Transverse colon (tissue), 4 donors: ENCODE results near the gene ZNF221. TPM values are rescaled to one million over a fixed set of nuclear protein-coding genes. Genes with fewer than 3 reads are reported as not detected.
A peak's percentile ranks its signal among the peaks of the same experiment; 100 is the strongest.

ENCODE experiments used
- DNase-seq: peaks from one replicate; pipeline ENCODE4 v3.0.0-alpha.2; 2019
- H3K27ac ChIP-seq, 4 donors: fragments of 200-600 bp; sonication (generic); 2 replicates each; pipeline ENCODE4 v1.5.1; 2016 to 2018; ENCODE audit warnings: inconsistent platforms in 4 of 4
- H3K27me3 ChIP-seq: fragments of 200-600 bp; sonication (generic); 2 replicates; pipeline ENCODE4 v1.5.1; 2017; ENCODE audit warnings: inconsistent platforms
- H3K36me3 ChIP-seq, 4 donors: fragments of 200-600 bp; sonication (generic); 2 replicates each; pipeline ENCODE4 v1.5.1; 2017 to 2019; ENCODE audit warnings: inconsistent platforms in 4 of 4
- H3K4me1 ChIP-seq, 4 donors: fragments of 200-600 bp; sonication (generic); 2 replicates each; pipeline ENCODE4 v1.5.1; 2017 to 2020; ENCODE audit warnings: inconsistent platforms in 4 of 4
- H3K4me3 ChIP-seq, 4 donors: fragments of 200-600 bp; sonication (generic); 1 replicate in 1 of 4; 2 replicates in 3 of 4; pipeline versions ENCODE4 v1.5.1 to v1.6.1; 2017 to 2019; ENCODE audit warnings: inconsistent platforms in 4 of 4
- H3K9me3 ChIP-seq, 2 donors: fragments of 200-600 bp; sonication (generic); 2 replicates each; pipeline ENCODE4 v1.5.1; 2017 to 2019; ENCODE audit warnings: inconsistent platforms in 2 of 2
- EP300 ChIP-seq: sonication (generic); formaldehyde crosslinking; IDR thresholded peaks from one replicate; pipeline ENCODE4 v1.6.1; 2017; ENCODE audit warnings: antibody characterized with exemption, low read depth
- POLR2A ChIP-seq: fragments of 450-650 bp; IDR thresholded peaks from one replicate; pipeline ENCODE4 v1.6.1; 2016; ENCODE audit warnings: antibody characterized with exemption, mild to moderate bottlenecking, moderate library complexity
- POLR2AphosphoS5 ChIP-seq, 3 donors: sonication (generic); formaldehyde crosslinking; IDR thresholded peaks; one replicate each; pipeline ENCODE4 v1.6.1; 2016; ENCODE audit warnings: antibody characterized with exemption in 3 of 3
- WGBS, 2 donors: methylation state at CpG; one replicate each; pipeline ENCODE4 v1.1.5; 2018; ENCODE audit warnings: low coverage in 1 of 2; 5-methylcytosine and 5-hydroxymethylcytosine counted together
- in situ Hi-C, 4 donors: fragments of 200-750 bp; cut with MboI; loops; one replicate each; pipeline versions ENCODE4 v1.15.0 to v1.15.1; 2017; ENCODE audit warnings: low sequenced_read_pairs in 3 of 4, low pct_ligation_motif_present in 1 of 4, low pct_unique_long_range_greater_than_20kb in 1 of 4
- intact Hi-C: fragments of 100-400 bp; cut with DNase I; formaldehyde crosslinking; loops from one replicate; pipeline ENCODE4 v1.15.1; 2023; ENCODE audit warnings: low total_unique reads
- total RNA-seq, 4 donors: library from RNA; depleted of rRNA; stranded (reverse); fragments of >200 nt; gene quantifications; one replicate each; pipeline ENCODE4 v1.1.0, GENCODE V29; 2016
- TF ChIP-seq, protein P1 (sequence below), 5 experiments: fragments of 200-600 bp in 3 of 5; fragments of 450-650 bp in 2 of 5; sonication (generic) in 3 of 5; IDR thresholded peaks; 1 replicate in 2 of 5; 2 replicates in 3 of 5; pipeline ENCODE4 v1.5.1; 2016 to 2017; ENCODE audit warnings: antibody characterized with exemption in 5 of 5, inconsistent platforms in 3 of 5, mild to moderate bottlenecking in 2 of 5, moderate library complexity in 1 of 5

Gene ZNF221
- 10 to 100 TPM in 1 of 4 donors, 1 to 10 TPM in 2, under 1 TPM in 1; 1.00 to 32.2 (median 3.7) TPM for total RNA-seq

DNA sequence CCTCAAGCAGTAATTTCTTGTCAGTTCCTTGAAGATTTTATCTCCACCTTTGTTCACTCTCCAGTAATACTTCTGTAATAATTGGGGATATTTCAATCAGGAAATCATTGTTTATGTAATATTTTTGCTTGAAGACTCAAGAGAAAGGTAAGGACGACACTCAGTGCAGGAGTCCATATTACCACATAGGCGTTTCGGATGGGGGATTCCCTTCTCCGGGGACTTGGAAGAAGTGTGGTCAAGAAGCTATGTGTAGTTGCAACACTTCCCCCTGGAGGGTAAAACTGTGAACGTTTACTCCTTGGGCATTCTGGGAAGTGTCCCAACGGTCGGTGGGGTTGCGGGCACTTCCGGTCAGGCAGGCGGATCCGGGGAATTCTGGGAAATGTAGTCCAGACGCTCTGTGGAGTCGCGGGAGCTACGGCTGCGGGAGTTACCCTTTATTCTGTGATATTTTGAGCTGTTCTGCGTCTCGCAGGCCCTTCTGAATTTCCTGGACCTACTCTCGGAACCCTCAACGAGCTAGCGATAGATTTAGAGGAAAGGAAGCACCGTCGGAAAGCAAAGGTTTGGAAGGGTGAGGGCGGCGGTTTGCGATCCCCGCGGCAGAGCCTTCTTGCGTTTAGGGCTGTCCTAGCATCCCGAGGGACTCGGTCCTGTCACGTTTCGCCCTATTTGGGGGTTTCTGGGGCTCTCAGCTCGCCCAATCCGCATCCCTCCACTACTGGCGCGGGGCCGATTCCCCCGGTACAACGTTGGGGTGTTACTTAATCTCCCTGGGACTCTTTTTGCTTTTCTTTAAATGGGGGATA is at the start of gene ZNF221:
TSS of gene ZNF221 (plus strand) at position 395 of the 812 bp plus-strand sequence. CDS start 11,499 bp downstream, outside the sequence.
- peak within 1 kb of the TSS; percentile 61 to 79 (median 68) for H3K27ac ChIP-seq
- intact Hi-C loops (loop anchor here (2.0 kb wide), 1 partner anchor 16 kb away; the partner anchor contains the start of gene ZNF45), in situ Hi-C loops (no loop called here)
- H3K4me1 ChIP-seq: peaks cover 0 to 4% (median 2%) of the 10 kb centered on the region in 4 donors
- no peak for TF ChIP-seq EP300
- TF ChIP-seq, protein P1, sequence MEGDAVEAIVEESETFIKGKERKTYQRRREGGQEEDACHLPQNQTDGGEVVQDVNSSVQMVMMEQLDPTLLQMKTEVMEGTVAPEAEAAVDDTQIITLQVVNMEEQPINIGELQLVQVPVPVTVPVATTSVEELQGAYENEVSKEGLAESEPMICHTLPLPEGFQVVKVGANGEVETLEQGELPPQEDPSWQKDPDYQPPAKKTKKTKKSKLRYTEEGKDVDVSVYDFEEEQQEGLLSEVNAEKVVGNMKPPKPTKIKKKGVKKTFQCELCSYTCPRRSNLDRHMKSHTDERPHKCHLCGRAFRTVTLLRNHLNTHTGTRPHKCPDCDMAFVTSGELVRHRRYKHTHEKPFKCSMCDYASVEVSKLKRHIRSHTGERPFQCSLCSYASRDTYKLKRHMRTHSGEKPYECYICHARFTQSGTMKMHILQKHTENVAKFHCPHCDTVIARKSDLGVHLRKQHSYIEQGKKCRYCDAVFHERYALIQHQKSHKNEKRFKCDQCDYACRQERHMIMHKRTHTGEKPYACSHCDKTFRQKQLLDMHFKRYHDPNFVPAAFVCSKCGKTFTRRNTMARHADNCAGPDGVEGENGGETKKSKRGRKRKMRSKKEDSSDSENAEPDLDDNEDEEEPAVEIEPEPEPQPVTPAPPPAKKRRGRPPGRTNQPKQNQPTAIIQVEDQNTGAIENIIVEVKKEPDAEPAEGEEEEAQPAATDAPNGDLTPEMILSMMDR (IDR thresholded peaks at IDR 0.05): peak; percentile 29 to 54 (median 47)
- TF ChIP-seq POLR2AphosphoS5 (IDR thresholded peaks at IDR 0.05): peak; percentile 75 to 80 (median 76)
- 2% methylated on average over 40 of the region's 40 CpGs; no CpG with 5 or more reads in 1 of the 2 donors for WGBS, 2 donors
- H3K27me3 ChIP-seq: peaks cover 9% of the 10 kb centered on the region
- DNase-seq: peak; percentile 90
- H3K36me3 ChIP-seq: no peaks in the 10 kb centered on the region
- peaks cover 16 to 25% of the 10 kb centered on the region in 2 donors for H3K9me3 ChIP-seq
- peak within 1 kb of the TSS; percentile 57 to 86 (median 71) for H3K4me3 ChIP-seq

DNA sequence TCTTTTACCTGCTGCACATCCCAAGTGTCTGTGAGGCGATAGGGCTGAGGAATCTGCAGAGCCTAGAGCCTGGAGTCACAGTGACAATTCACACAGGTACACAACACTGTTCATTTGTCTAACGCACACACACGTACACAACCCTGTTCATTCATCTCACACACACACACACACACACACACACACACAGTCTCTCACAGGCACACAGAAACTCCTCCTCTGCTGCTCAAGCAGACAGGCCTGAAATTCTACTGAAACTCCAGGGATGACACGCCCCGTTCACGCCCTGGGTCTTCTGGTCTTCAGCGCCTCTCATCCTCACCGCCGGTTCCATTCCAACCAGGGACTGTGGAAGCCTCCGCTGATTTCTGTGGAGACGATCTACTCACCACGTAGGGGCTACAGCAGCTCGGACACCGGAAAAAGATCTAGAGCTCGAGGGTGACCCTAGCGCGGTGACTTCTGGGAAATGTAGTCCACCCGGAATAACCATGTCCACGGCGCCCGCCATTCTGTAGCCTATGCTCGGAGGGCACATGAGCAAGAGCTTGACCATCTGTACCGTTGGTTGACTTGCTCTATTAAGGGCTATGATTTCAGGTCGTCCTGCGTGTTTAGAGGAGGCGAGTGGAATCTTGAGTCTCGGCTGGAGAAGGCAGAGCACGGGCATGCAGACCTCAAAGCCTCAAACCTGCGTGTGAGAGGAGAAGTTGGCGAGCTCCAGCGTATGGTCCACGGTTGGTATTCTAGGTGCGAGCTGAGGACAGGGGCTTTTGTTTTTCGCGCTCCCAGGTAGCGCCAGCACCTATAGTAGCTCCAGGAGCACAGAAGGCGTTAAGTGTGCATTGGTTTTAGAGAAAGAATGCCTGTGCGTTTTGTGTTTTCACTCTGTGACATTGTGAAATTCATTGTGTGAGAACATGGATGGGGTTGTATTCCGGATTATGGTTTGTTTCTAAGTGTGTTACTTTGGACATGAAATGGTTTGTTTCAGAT is 49.3 kb upstream of the ZNF221 start:
- in situ Hi-C loops: no loop called here
- Histone ChIP-seq H3K36me3 (no peaks in the 10 kb centered on the region), H3K27ac (peak overlapping the region in 1 of 4 donors; percentile 26), H3K27me3 (no peaks in the 10 kb centered on the region), H3K4me1 (peaks cover 0 to 3% (median 0%) of the 10 kb centered on the region in 4 donors), H3K9me3 (peaks cover 41 to 45% of the 10 kb centered on the region in 2 donors), H3K4me3 (peak overlapping the region; percentile 27 to 56 (median 36))
- DNase-seq: peak; percentile 75
- 24 to 29% methylated on average over 10 to 39 of the region's 39 CpGs for WGBS, 2 donors
- TF ChIP-seq, protein P1 (IDR thresholded peaks at IDR 0.05): no peak
- TF ChIP-seq POLR2AphosphoS5 (IDR thresholded peaks at IDR 0.05) (no peak), POLR2A (no peak), EP300 (no peak)
- intact Hi-C loops: no loop called here

DNA sequence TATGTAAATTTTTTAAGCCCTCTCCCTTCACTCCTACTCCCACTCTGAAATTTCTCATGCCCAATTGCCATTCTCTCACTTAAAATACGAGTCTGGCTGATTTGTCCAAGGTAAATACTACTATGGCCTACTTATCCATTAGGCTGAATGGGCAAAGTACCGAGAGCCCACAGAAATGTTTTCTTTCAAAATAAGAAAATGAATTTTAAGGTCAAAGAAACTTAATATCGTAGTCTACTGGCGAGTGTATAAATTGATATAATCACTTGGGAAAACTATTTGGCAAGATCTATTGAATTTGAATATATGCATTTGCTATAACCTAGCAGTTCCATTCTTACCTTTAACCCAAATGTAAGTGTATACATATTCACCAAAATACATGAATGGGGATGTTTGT is 48.6 kb upstream of the ZNF221 start:
- no peak overlapping the region for H3K27ac ChIP-seq
- H3K9me3 ChIP-seq: peaks cover 47% of the 10 kb centered on the region in 2 donors
- no peaks in the 10 kb centered on the region for H3K36me3 ChIP-seq
- H3K27me3 ChIP-seq: no peaks in the 10 kb centered on the region
- H3K4me1 ChIP-seq: peaks cover 0 to 3% (median 0%) of the 10 kb centered on the region in 4 donors
- TF ChIP-seq EP300 (no peak), POLR2AphosphoS5 (IDR thresholded peaks at IDR 0.05) (no peak), POLR2A (no peak)
- TF ChIP-seq, protein P1 (IDR thresholded peaks at IDR 0.05): no peak
- no peak overlapping the region for H3K4me3 ChIP-seq
- DNase-seq: no peak
- intact Hi-C loops: no loop called here
- in situ Hi-C loops: no loop called here
- WGBS, 2 donors: 87 to 90% methylated on average over 4 of the region's 4 CpGs

DNA sequence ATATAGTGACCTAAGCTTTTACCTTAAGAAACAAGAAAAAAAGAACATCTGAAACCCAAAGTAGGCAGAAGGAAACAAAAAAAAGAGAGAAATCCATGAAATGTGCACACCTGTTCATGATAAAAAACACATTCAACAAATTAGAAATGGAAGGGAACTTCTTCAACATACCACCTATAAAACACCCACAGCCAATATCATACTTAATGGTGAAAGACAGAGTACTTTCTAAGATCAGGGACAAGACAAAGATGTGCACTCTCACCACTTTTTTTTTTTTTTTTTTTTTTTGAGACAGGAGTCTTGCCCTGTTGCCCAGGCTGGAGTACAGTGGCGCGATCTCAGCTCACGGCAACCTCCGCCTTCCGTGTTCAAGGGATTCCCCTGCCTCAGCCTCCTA is 45.1 kb upstream of the ZNF221 start:
- no peaks in the 10 kb centered on the region for H3K36me3 ChIP-seq
- intact Hi-C loops: no loop called here
- no peak overlapping the region for H3K4me3 ChIP-seq
- H3K9me3 ChIP-seq: peaks cover 46 to 64% of the 10 kb centered on the region in 2 donors
- in situ Hi-C loops: no loop called here
- H3K4me1 ChIP-seq: peaks cover 0 to 3% (median 0%) of the 10 kb centered on the region in 4 donors
- no peak for DNase-seq
- H3K27me3 ChIP-seq: no peaks in the 10 kb centered on the region
- TF ChIP-seq, protein P1 (IDR thresholded peaks at IDR 0.05): no peak
- TF ChIP-seq POLR2AphosphoS5 (IDR thresholded peaks at IDR 0.05) (no peak), EP300 (no peak), POLR2A (no peak)
- H3K27ac ChIP-seq: no peak overlapping the region
- WGBS, 2 donors: 98 to 100% methylated on average over 4 to 5 of the region's 5 CpGs
